GM12878 (cell line): ENCODE results near the gene KRTAP17-1. TPM values are rescaled to one million over a fixed set of nuclear protein-coding genes. Genes with fewer than 3 reads are reported as not detected.

Experiments used
- ATAC-seq: fragments of 200-7000 bp; cut with Tn5 transposase; 3 replicates; pipeline ENCODE4 v1.9.1; 2020; ENCODE audit warnings: mild to moderate bottlenecking, moderate library complexity
- BruUV-seq: library from RNA; stranded (reverse); fragments of 400-500 nt; replicated peaks from 2 replicates; lab custom pipeline; 2021; lab: Mats Ljungman, UMichigan
- CTCF ChIA-PET: fragments of 300-600 bp; sonication (Branson Sonifier 250); formaldehyde crosslinking; extraction: SDS; loops from one replicate; lab custom pipeline; 2021; ENCODE audit warnings: inconsistent platforms; lab: Yijun Ruan, JAX
- POLR2A ChIA-PET: fragments of 350-600 bp; formaldehyde crosslinking; extraction: SDS; loops from one replicate; lab custom pipeline; 2021; ENCODE audit warnings: inconsistent platforms; lab: Charles Lee
- RAD21 ChIA-PET: fragments of 300-600 bp; sonication (Branson Sonifier 250); formaldehyde crosslinking; loops from one replicate; lab custom pipeline; 2023; ENCODE audit warnings: antibody characterized with exemption; ENCODE audit not compliant: unreplicated experiment; lab: Charles Lee
- SMC1A ChIA-PET: fragments of 300-600 bp; sonication (Branson Sonifier 250); formaldehyde crosslinking; loops from one replicate; lab custom pipeline; 2023; ENCODE audit not compliant: unreplicated experiment, uncharacterized antibody; lab: Charles Lee
- DNase-seq: peaks from one replicate; pipeline ENCODE4 v3.0.0-alpha.2; 2011; ENCODE audit warnings: low read depth, low spot score
- FAIRE-seq: peaks from 3 replicates; lab custom pipeline; 2011; peaks lifted over from hg19 to GRCh38; lab: Jason Lieb, UNC
- H2AFZ ChIP-seq: 2 replicates; pipeline ENCODE4 v1.6.0; 2011; ENCODE audit warnings: low read depth, low read length, control low read depth; ENCODE audit not compliant: control insufficient read depth
- H3K27ac ChIP-seq: 2 replicates; pipeline ENCODE4 v1.5.1; 2011; ENCODE audit warnings: control low read depth; ENCODE audit not compliant: control insufficient read depth, insufficient read depth
- H3K27me3 ChIP-seq, 2 experiments: replicated peaks in 1 of 2; 2 replicates each; pipeline versions ENCODE4 v1.6.0 to v1.6.1; 2011; ENCODE audit warnings: low read length in 1 of 2; ENCODE audit not compliant: control insufficient read depth in 2 of 2, insufficient read depth in 2 of 2
- H3K36me3 ChIP-seq, 2 experiments: 2 replicates each; pipeline ENCODE4 v1.5.1; 2011; ENCODE audit warnings: low read length in 1 of 2; ENCODE audit not compliant: control insufficient read depth in 2 of 2, insufficient read depth in 2 of 2
- H3K4me1 ChIP-seq: 2 replicates; pipeline ENCODE4 v1.6.1; 2011; ENCODE audit warnings: mild to moderate bottlenecking, low read length, moderate library complexity, mixed read lengths; ENCODE audit not compliant: control insufficient read depth, insufficient read depth
- H3K4me2 ChIP-seq: 2 replicates; pipeline ENCODE4 v1.6.0; 2011; ENCODE audit warnings: control low read depth; ENCODE audit not compliant: control insufficient read depth, insufficient read depth
- H3K4me3 ChIP-seq: fragments of 200-600 bp; sonication (generic); 2 replicates; pipeline ENCODE4 v1.5.1; 2016
- H3K79me2 ChIP-seq: 2 replicates; pipeline ENCODE4 v1.6.0; 2011; ENCODE audit warnings: low read length; ENCODE audit not compliant: control insufficient read depth, insufficient read depth
- H3K9ac ChIP-seq: 2 replicates; pipeline ENCODE4 v1.8.0; 2011; ENCODE audit warnings: low read length, control low read depth, mixed read lengths; ENCODE audit not compliant: control insufficient read depth, insufficient read depth
- H3K9me3 ChIP-seq: replicated peaks from 3 replicates; pipeline ENCODE4 v1.5.1; 2011; ENCODE audit warnings: mild to moderate bottlenecking, low read length; ENCODE audit not compliant: control insufficient read depth, insufficient read depth
- H4K20me1 ChIP-seq: 2 replicates; pipeline ENCODE4 v1.6.0; 2011; ENCODE audit not compliant: control insufficient read depth, insufficient read depth
- BRCA1 ChIP-seq: IDR thresholded peaks from 2 replicates; pipeline ENCODE4 v1.6.1; 2011; ENCODE audit warnings: low read depth, low read length, improper control_type of control experiment
- EZH2 ChIP-seq: IDR thresholded peaks from 2 replicates; pipeline ENCODE4 v1.6.1; 2012; ENCODE audit warnings: low read depth, mild to moderate bottlenecking, control low read depth, inconsistent platforms, low read length, borderline replicate concordance; ENCODE audit not compliant: control insufficient read depth
- HDGF ChIP-seq: fragments of 450-650 bp; IDR thresholded peaks from 2 replicates; pipeline ENCODE4 v1.6.1; 2016; ENCODE audit warnings: antibody characterized with exemption
- IKZF2 ChIP-seq, 2 experiments: fragments of 450-650 bp; IDR thresholded peaks; 2 replicates each; pipeline ENCODE4 v1.6.1; 2017; ENCODE audit warnings: mild to moderate bottlenecking in 2 of 2, moderate library complexity in 2 of 2
- KDM1A ChIP-seq: fragments of 200-600 bp; sonication (generic); IDR thresholded peaks from 2 replicates; pipeline ENCODE4 v1.6.1; 2016; ENCODE audit warnings: borderline replicate concordance
- MEF2A ChIP-seq: IDR thresholded peaks from 2 replicates; pipeline ENCODE4 v1.6.1; 2011; ENCODE audit warnings: low read depth, mild to moderate bottlenecking, low read length, moderate library complexity; ENCODE audit not compliant: insufficient read depth
- MTA3 ChIP-seq: IDR thresholded peaks from 2 replicates; pipeline ENCODE4 v1.6.1; 2012; ENCODE audit warnings: low read length, inconsistent platforms, borderline replicate concordance
- MYC ChIP-seq: IDR thresholded peaks from 2 replicates; pipeline ENCODE4 v1.6.1; 2011; ENCODE audit warnings: mild to moderate bottlenecking, low read length, moderate library complexity, inconsistent platforms; ENCODE audit not compliant: insufficient read depth, insufficient replicate concordance, insufficient read length, severe bottlenecking
- NR2F1 ChIP-seq: fragments of 450-650 bp; conservative IDR thresholded peaks from 2 replicates; pipeline ENCODE4 v1.6.1; 2017; ENCODE audit warnings: mild to moderate bottlenecking
- PAX8 ChIP-seq: fragments of 450-650 bp; IDR thresholded peaks from 2 replicates; pipeline ENCODE4 v1.6.1; 2017; ENCODE audit warnings: mild to moderate bottlenecking, moderate library complexity
- POLR2AphosphoS5 ChIP-seq: IDR thresholded peaks from 2 replicates; pipeline ENCODE4 v1.6.1; 2011; ENCODE audit warnings: mild to moderate bottlenecking, low read length, inconsistent platforms
- SMC3 ChIP-seq: IDR thresholded peaks from 2 replicates; pipeline ENCODE4 v1.6.1; 2011; ENCODE audit warnings: low read length, improper control_type of control experiment, borderline replicate concordance
- TCF3 ChIP-seq: IDR thresholded peaks from 2 replicates; pipeline ENCODE4 v1.6.1; 2012; ENCODE audit warnings: low read depth, mild to moderate bottlenecking, low read length, borderline replicate concordance; ENCODE audit not compliant: insufficient read depth
- TCF7 ChIP-seq: IDR thresholded peaks from 2 replicates; pipeline ENCODE4 v1.6.1; 2014; ENCODE audit warnings: antibody characterized with exemption, borderline replicate concordance
- WGBS: methylation state at CpG from one replicate; pipeline ENCODE4 v1.1.6; 2016; ENCODE audit warnings: low lambda C conversion rate; ENCODE audit not compliant: insufficient replicate concordance, insufficient coverage; ENCODE audit errors: missing lambda C conversion rate; 5-methylcytosine and 5-hydroxymethylcytosine counted together
- in situ Hi-C: fragments of 300-500 bp; cut with MboI; formaldehyde crosslinking; loops from 9 replicates; pipeline ENCODE4 v1.14.3; 2018; ENCODE audit warnings: mixed read lengths
- intact Hi-C: fragments of 100-400 bp; cut with micrococcal nuclease; formaldehyde crosslinking; loops from one replicate; pipeline ENCODE4 v1.14.2; 2022; ENCODE audit not compliant: unreplicated experiment
- polyA plus RNA-seq, 11 experiments: library from polyadenylated mRNA; depleted of rRNA in 4 of 11; unstranded in 6 of 11; stranded (reverse) in 5 of 11; fragments of >200 nt; fragmentation: Nextera tagmentation in 4 of 11; fragmentation: Illumina TruSeq in 1 of 11; extraction: Ambion mirVana in 4 of 11; extraction: Trizol in 1 of 11; gene quantifications; 1 replicate in 1 of 11; 2 replicates in 10 of 11; pipeline versions ENCODE4 v1.2.1 to v1.2.3, GENCODE V29; 2011 to 2016; ENCODE audit warnings: inconsistent platforms in 2 of 11, missing spikeins in 2 of 11, low read depth in 1 of 11
- total RNA-seq, 4 experiments: library from RNA; depleted of rRNA in 3 of 4; stranded (reverse); fragments of >200 nt in 3 of 4; fragmentation: Illumina TruSeq in 1 of 4; extraction: Trizol in 1 of 4; gene quantifications; 2 replicates each; pipeline versions ENCODE4 v1.2.1 to v1.2.3, GENCODE V29; 2013 to 2021

The KRTAP17-1 gene
- total and polyA plus RNA-seq, 10 of the 15 experiments (the other 5 are each of a cell fraction or from before 2014, with no cell fraction given) = 0.16 to 5.7 (median 0.17) TPM; not detected in 7

GRCh38 chr17:41308918-41309359 lies 6.6 kb downstream of the KRTAP17-1 start, which contains the start of gene KRTAP16-1 (continued):
- no peak for TF ChIP-seq MTA3
- TF ChIP-seq, all 136 proteins: peak for 0

DNA sequence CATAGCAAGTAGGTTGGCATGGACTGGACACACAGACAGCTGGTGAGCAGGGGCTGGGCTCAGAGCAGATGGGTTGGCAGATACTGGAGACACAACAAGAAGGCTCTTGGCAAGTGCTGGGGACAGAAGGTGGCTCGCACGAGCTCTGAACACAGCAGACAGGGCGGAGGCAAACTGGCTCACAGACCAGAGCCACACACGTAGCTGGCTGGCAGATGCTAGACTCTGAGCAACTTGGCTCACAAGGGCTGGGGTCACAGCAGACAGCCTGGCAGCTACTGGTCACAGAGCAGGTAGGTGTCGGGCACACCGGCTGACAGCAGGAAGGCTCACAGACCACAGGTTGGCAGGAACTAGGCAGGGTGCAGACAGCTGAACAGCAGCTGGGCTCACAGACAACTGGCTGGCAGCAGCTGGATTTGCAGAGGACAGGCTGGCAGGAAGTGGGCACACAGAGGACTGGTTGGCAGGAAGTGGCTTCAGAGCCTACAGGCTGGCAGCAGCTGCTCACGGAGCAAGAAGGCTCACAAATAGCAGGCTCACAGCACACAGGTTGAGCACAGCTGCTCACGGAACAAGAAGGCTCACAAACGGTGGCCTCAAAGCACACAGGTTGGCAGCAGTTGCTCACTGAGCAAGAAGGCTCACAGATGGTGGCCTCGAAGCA lies 7.1 kb downstream of the KRTAP17-1 start:
- Histone ChIP-seq H2AFZ (peak overlapping the region; percentile 24; the same call in 1 of the 2 replicates), H3K27ac (no peak overlapping the region), H3K27me3 (peaks cover 3 to 4% of the 10 kb centered on the region in 2 experiments; a peak in 2 of 4 replicates), H3K4me1 (no peaks in the 10 kb centered on the region; the same call in 1 of the 2 replicates), H3K9me3 (no peaks in the 10 kb centered on the region; the same call in 2 of the 3 replicates), H3K36me3 (no peaks in the 10 kb centered on the region), H3K9ac (no peak overlapping the region), H4K20me1 (no peaks in the 10 kb centered on the region), H3K4me2 (no peak overlapping the region), H3K4me3 (no peak overlapping the region), H3K79me2 (no peaks in the 10 kb centered on the region)
- no TSS peak for BruUV-seq
- intact Hi-C loops (no loop called here), in situ Hi-C loops (no loop called here)
- under 1% methylated on average over 10 of the region's 10 CpGs for WGBS
- CTCF ChIA-PET = interaction anchor here (0.9 to 1.0 kb wide), 2 partner anchors 20 to 181 kb away, joined by 3 read pairs; partner anchors contain the start of gene KRT36
- RAD21 ChIA-PET = no interaction called here
- TF ChIP-seq TCF3 = peak; percentile 89; the same call in 1 of the 2 replicates
- no peak for TF ChIP-seq IKZF2 (IDR thresholded peaks at IDR 0.05)
- ATAC-seq (peak; percentile 82), FAIRE-seq (no peak), DNase-seq (peak; percentile 40)
- POLR2A ChIA-PET = no interaction called here
- SMC1A ChIA-PET = interaction anchor here (2.3 kb wide), 1 partner anchor 14 kb away, joined by 6 read pairs; no protein-coding TSS in a partner anchor

DNA sequence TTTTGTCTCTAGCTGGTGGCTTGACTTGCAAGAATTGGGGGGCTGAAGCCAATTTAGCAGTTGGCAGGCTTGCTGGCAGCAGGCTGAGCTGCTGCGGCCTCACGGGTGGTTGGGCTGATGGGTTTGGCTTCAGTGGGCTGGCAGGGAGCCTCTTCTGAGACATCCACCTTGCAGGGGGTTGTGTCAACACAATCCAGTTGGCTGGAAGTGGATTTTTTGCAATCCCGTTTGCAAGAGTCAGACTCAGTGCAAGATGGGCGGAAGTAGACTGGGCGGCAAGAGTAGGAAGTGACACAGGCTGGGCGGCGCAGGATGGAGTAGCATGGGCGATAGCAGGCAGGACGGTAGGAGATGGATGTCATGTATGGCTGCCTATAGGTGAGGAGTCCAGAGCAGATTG lies 7.9 kb downstream of the KRTAP17-1 start:
- H3K4me1 ChIP-seq = no peaks in the 10 kb centered on the region; the same call in 1 of the 2 replicates
- no peaks in the 10 kb centered on the region for H4K20me1 ChIP-seq
- no peak overlapping the region for H2AFZ ChIP-seq
- in situ Hi-C loops = no loop called here
- no peak overlapping the region for H3K27ac ChIP-seq
- no peaks in the 10 kb centered on the region for H3K36me3 ChIP-seq
- no peak overlapping the region for H3K4me2 ChIP-seq
- intact Hi-C loops = no loop called here
- CTCF ChIA-PET = interaction anchor here (0.6 to 0.9 kb wide), 2 partner anchors 15 to 692 kb away, joined by 3 read pairs; no protein-coding TSS in a partner anchor
- H3K9me3 ChIP-seq = no peaks in the 10 kb centered on the region; the same call in 2 of the 3 replicates
- BruUV-seq = no TSS peak
- DNase-seq (no peak), FAIRE-seq (no peak), ATAC-seq (no peak)
- WGBS = 67% methylated on average over 9 of the region's 9 CpGs
- RAD21 ChIA-PET = no interaction called here
- H3K4me3 ChIP-seq = no peak overlapping the region
- peaks cover 3 to 4% of the 10 kb centered on the region in 2 experiments; a peak in 2 of 4 replicates for H3K27me3 ChIP-seq
- no peak overlapping the region for H3K9ac ChIP-seq
- SMC1A ChIA-PET = interaction anchor here (2.3 kb wide), 1 partner anchor 15 kb away, joined by 6 read pairs; no protein-coding TSS in a partner anchor
- H3K79me2 ChIP-seq = no peaks in the 10 kb centered on the region
- POLR2A ChIA-PET = no interaction called here
- TF ChIP-seq TCF7 = no peak
- no peak for TF ChIP-seq HDGF
- no peak for TF ChIP-seq PAX8
- no peak for TF ChIP-seq NR2F1
- TF ChIP-seq KDM1A = no peak
- TF ChIP-seq POLR2AphosphoS5 = no peak
- TF ChIP-seq EZH2 = no peak
- TF ChIP-seq SMC3 = no peak
- TF ChIP-seq MYC = no peak
- no peak for TF ChIP-seq BRCA1
- TF ChIP-seq MEF2A = no peak
